Stimulated activated CD8-positive, alpha-beta memory T cell treated with anti-CD3 and anti-CD28 coated beads, Interleukin-15, amount 100 ng/mL, for 1 hour (primary cell): Measurements from ENCODE around the gene AMIGO1.
A peak's percentile ranks its signal among the peaks of the same experiment; 100 is the strongest.

Experiments
- DNase-seq: peaks from one replicate; pipeline ENCODE4 v3.0.0-alpha.2; 2020; ENCODE audit warnings: low read depth

The AMIGO1 gene

GRCh38 chr1:109502364-109502851, 7.1 kb downstream of the AMIGO1 start:
- no peak for DNase-seq

GRCh38 chr1:109501644-109502363, 7.7 kb downstream of the AMIGO1 start:
- no peak for DNase-seq

- DNase-seq, result no peak
Observed at GRCh38 chr1:109500941-109501381, 8.6 kb downstream of the AMIGO1 start.

GRCh38 chr1:109499661-109500536, 9.6 kb downstream of the AMIGO1 start:
- DNase-seq, result peak; percentile 38

DNA sequence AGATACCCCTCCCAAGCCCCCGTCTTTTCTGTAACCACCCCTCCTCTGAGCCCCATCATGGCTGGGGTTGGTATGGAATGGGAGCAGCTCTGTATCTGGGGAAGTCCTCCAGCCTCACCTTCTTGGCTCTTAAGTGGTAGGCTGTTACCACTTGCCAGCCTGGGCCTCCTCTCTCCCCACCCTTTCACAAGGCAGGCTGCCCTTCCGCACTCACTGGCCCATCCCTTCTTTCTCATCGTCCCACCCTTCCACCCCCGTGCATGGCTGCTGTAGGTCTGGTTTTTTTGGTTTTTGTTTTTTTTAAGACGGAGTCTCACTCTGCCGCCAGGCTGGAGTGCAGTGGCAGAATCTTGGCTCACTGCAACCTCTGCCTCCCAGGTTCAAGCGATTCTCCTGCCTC, 10.4 kb downstream of the AMIGO1 start:
- DNase-seq, result no peak

DNA sequence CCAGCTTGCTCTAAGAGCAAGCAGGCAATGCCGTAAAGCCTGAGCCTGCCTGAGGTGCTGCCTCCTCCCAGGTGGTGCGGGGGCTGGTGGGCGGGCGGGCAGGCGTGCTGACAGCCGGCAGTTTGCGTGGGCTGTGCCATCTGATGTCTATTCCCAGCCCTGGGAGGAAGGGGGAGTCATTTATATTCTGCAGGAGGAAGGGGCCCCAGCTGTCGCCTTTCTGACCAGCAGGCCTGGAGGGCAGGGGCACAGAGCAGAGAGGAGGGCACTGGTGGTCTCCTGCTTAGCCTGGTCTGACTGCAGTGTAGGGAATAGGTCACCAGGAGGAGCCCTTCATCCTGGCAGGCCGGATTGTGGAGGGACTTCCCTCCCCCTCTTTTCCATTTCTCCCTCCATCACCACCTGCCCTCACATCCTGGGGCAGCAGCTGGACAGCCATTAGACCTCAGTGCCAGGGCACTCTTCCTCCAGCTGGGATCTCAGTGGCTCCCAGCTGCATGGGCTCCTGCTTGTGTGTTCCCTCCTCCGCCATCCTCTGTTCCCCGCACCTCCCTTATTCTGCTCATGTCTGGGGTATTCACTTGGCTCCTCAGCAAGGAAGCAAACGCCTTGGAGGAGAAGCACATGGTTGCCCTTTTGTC, 11.2 kb downstream of the AMIGO1 start:
- DNase-seq, result no peak

GRCh38 chr1:109497449-109498160, 11.9 kb downstream of the AMIGO1 start:
- DNase-seq, result no peak

DNA sequence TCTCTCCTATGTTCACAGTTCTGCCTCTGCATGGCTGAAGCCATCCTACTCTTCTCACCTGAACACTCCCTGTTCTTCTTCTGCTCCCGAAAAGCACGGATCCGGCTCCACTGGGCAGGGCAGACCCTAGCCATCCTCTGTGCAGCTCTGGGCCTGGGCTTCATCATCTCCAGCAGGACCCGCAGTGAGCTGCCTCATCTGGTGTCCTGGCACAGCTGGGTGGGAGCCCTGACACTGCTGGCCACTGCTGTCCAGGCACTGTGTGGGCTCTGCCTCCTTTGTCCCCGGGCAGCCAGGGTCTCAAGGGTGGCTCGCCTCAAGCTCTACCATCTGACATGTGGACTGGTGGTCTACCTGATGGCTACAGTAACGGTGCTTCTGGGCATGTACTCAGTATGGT, 13.8 kb downstream of the AMIGO1 start:
- DNase-seq, result no peak

DNA sequence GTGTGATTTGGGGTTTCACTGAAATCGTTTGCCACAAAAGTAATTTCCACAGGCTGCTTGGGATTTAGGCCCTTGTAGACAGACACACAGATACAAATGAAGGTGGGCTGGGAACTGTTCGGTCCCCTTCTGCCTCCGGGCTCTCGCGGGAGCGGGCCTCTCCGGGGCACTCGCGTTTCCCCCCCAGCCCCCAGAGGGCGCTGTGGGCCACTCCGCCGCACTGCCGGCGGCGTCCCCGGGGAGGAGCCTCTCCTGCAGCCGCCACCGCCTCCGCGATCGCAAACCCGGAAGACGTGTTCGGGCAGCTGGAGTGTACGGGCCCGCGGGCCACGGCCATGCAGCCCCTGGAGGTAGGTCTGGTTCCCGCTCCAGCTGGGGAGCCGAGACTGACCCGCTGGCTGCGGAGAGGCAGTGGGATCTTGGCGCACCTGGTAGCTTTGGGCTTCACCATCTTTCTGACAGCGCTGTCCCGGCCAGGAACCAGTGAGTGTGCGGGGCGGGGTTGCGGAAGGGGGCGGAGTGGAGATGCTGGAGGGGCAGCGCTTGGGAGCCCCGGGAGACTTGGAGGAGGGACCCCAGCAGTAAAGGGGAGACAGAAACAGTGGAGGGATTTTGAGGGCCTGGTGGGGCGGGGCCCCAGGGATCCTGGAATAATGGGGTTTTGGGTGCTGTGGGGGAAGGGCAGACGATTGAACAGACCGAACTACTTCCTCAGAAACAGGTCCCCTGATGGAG, 15.6 kb downstream of the AMIGO1 start, which contains the start of gene CYB561D1:
CYB561D1 (plus strand) TSS at position 290 of the 735 bp plus-strand sequence; CDS start at position 336, 46 bp downstream.
- DNase-seq, result peak; percentile 76

GRCh38 chr1:109493227-109493626, 16.3 kb downstream of the AMIGO1 start:
- no peak for DNase-seq

DNA sequence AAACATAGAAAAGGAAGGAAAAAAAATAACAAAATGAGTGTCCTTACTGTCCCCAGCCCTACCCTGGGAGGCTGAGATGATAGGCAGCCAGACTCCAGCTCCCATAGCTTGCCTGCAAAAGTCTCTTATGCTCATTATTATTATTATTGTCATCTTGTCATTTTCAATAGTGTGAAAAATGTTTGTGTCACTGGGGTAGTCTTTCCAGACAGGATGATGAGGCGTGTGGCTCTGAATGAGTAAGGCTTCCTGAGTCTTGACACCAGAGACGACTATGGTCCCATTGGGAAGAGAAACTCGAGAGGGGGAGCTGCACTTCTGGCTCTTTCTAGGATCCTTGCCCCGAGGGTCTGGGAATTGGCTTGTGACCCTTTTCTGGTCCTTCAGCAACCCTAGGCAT, 16.7 kb downstream of the AMIGO1 start:
- DNase-seq, result no peak

DNA sequence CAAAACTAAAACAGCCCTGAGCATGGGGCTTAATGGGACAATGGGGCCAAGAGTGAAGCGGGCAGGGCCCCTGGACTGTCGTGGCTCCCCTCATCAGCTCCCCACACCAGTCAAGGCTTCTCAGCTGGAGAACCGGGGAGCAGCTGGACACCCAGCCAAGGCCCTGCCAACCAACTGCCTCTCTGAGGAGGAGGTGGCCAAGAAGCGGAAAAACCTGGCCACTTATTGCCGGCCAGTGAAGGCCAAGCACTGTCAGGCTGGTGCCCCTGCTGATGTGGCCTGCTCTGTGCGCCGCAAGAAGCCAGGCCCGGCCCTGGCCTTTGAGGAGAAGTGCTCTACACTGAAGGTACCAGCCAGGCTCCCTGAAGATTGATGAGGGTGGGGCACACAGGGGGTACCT, 18.2 kb downstream of the AMIGO1 start:
- no peak for DNase-seq

- DNase-seq, result no peak
Observed at GRCh38 chr1:109490934-109491302, 18.6 kb downstream of the AMIGO1 start.

- peak; percentile 70 for DNase-seq
Observed at GRCh38 chr1:109490029-109490933, 19.2 kb downstream of the AMIGO1 start.

DNA sequence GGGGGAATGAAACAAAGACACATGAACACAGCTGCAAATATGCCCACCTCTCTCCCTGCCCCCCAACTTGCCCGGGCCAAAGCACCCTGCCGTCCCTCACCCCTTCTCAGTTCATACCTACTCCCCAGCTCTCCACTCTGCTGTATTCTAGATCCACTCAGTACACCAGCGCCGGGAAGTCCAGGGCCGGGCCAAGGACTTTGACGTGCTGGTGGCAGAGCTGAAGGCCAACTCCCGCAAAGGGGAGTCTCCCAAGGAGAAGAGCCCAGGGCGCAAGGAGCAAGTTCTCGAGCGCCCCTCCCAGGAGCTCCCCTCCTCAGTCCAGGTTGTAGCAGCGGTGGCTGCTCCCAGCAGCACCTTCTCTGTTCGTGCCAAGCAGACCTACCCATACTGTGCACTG, 20.8 kb downstream of the AMIGO1 start:
- no peak for DNase-seq

DNA sequence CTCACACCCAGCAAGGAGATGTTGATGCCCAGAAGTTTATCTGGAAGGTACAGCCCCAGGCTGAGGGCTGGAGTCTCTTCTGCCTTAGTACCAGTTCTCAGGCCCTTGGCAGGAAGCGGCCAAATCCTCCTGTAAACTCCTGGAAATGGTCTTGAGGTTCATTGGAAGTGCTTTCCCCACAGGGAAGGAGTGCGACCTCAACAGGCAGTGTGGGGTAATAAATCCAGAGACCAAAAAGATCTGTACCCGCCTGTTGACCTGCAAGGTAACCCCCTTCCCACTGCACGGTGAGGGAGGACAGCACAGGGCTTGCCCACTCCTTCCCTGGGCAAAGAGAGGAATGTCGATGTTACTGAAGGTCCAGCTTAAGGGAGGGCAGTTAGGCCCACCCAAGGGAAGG, 21.3 kb downstream of the AMIGO1 start:
- no peak for DNase-seq

GRCh38 chr1:109487261-109487660, 22.3 kb downstream of the AMIGO1 start:
- DNase-seq, result no peak

GRCh38 chr1:109485001-109485400, 24.5 kb downstream of the AMIGO1 start:
- no peak for DNase-seq

DNA sequence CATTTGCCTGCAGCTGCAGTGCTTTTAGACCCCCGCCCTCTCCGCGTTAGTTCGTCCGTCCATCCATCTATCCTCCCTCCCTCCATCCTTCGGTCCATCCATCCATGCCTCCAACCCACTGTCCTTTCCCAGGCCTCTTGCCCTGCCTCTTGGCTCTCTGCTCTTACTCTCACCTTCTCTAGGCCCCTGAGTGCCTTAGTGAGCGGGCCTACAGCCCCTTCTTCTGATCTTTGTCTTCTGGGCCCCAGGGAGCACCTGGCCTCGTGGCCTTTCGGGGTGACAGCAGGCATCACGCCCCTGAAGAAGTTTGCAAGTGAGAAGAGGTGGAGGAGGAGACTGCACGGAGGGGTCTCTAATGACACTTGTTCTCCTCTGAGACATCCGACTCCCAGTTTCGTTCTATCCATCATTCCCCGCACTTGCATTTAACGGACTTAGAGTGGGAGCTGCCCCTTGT, 25.0 kb downstream of the AMIGO1 start:
- DNase-seq, result no peak
